Tibial nerve (tissue), 3 donors: Measurements from ENCODE around the gene ANKS1A.

Experiments
- EP300 ChIP-seq, 2 donors: sonication (generic); formaldehyde crosslinking; IDR thresholded peaks; one replicate each; pipeline ENCODE4 v1.6.1; 2017; ENCODE audit warnings: antibody characterized with exemption in 2 of 2, mild to moderate bottlenecking in 1 of 2
- POLR2A ChIP-seq, 2 donors: fragments of 450-650 bp; IDR thresholded peaks; one replicate each; pipeline ENCODE4 v1.6.1; 2017; ENCODE audit warnings: antibody characterized with exemption in 2 of 2, mild to moderate bottlenecking in 2 of 2, moderate library complexity in 2 of 2

DNA sequence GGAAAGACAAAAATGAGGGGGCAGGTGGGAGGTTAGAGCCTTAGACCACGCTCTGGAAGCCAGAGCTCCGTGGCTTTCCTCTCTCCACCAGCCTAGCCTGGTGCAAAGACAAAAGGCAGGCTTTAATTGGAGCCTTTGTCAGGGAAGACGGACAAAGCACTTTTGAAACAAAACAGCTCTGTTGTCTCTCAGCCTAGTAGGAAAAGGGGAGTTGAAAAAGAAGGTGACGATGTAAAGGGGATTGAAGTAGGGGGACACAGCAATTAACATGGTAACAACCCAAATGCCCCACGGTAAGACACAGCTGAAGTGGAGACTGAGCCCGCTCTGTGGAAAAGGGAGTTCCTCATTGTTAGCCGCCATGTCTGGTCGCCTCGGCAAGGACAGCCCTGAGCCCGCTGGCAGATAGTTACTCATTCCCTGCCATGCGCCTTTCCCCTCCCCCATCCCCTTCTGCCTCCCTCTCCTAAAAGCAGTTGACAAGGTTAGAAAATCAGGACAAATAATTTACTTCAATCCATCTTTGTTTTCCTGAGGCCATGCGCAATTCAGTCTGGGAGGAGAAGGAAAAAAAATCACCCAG lies 159.1 kb downstream of the ANKS1A start:
- TF ChIP-seq EP300 (IDR thresholded peaks at IDR 0.05) (no peak), POLR2A (IDR thresholded peaks at IDR 0.05) (no peak)
